HCT116 (cell line): Measurements from ENCODE around the gene MARS1. TPM values are rescaled to one million over a fixed set of nuclear protein-coding genes. Genes with fewer than 3 reads are reported as not detected.

Experiments used
- ATAC-seq: fragments of 200-7000 bp; cut with Tn5 transposase; 2 replicates; pipeline ENCODE4 v1.9.1; 2020; ENCODE audit warnings: mild to moderate bottlenecking, moderate library complexity
- BruUV-seq: library from RNA; stranded (reverse); fragments of 400-500 nt; replicated peaks from 2 replicates; lab custom pipeline; 2021; lab: Mats Ljungman, UMichigan
- CTCF ChIA-PET: fragments of 300-600 bp; sonication (Branson Sonifier 250); formaldehyde crosslinking; loops from one replicate; lab custom pipeline; 2021; ENCODE audit warnings: antibody characterized with exemption; lab: Charles Lee
- POLR2A ChIA-PET: fragments of 300-600, 350-600 bp; sonication (Branson Sonifier 250); formaldehyde crosslinking; loops from one replicate; lab custom pipeline; 2021; ENCODE audit warnings: antibody characterized with exemption; lab: Charles Lee
- RAD21 ChIA-PET, 2 experiments: fragments of 300-600 bp; sonication (Branson Sonifier 250); formaldehyde crosslinking; loops; one replicate each; lab custom pipeline; 2023; ENCODE audit warnings: low total read pairs in 2 of 2; ENCODE audit not compliant: uncharacterized antibody in 2 of 2, unreplicated experiment in 2 of 2, low non-redundant PET in 1 of 2; lab: Charles Lee
- DNase-seq: peaks from one replicate; pipeline ENCODE4 v3.0.0-alpha.2; 2010; ENCODE audit warnings: low read depth, low spot score
- H2AFZ ChIP-seq: fragments of 200-600 bp; shearing (Covaris generic), sonication (generic); 2 replicates; pipeline ENCODE4 v1.6.1; 2017; ENCODE audit warnings: low read depth, mixed run types, mixed read lengths, antibody characterized with exemption, low read length; ENCODE audit not compliant: poor library complexity, severe bottlenecking
- H3K27ac ChIP-seq: 2 replicates; pipeline ENCODE4 v1.5.1; 2012; ENCODE audit warnings: low read depth, low read length
- H3K27me3 ChIP-seq: fragments of 200-600 bp; sonication (generic); 2 replicates; pipeline ENCODE4 v1.6.1; 2016; ENCODE audit warnings: mixed run types, low read length, mixed read lengths; ENCODE audit not compliant: insufficient read depth
- H3K36me3 ChIP-seq, 2 experiments: fragments of 200-500 bp in 1 of 2; fragments of 200-600 bp in 1 of 2; sonication (Bioruptor generic) in 1 of 2; sonication (generic) in 1 of 2; 2 replicates each; pipeline versions ENCODE4 v1.5.1 to v1.6.1; 2014 to 2016; ENCODE audit warnings: low read length in 2 of 2, inconsistent platforms in 1 of 2, mixed read lengths in 1 of 2, mixed run types in 1 of 2; ENCODE audit not compliant: insufficient read depth in 2 of 2, control insufficient read depth in 1 of 2
- H3K4me1 ChIP-seq, 2 experiments: fragments of 200-600 bp in 1 of 2; sonication (generic) in 1 of 2; 2 replicates each; pipeline versions ENCODE4 v1.5.1 to v1.6.1; 2012 to 2017; ENCODE audit warnings: low read length in 2 of 2, inconsistent platforms in 1 of 2, mild to moderate bottlenecking in 1 of 2, mixed read lengths in 1 of 2, mixed run types in 1 of 2, moderate library complexity in 1 of 2; ENCODE audit not compliant: insufficient read depth in 2 of 2, control insufficient read depth in 1 of 2
- H3K4me2 ChIP-seq: fragments of 200-600 bp; sonication (generic); 2 replicates; pipeline ENCODE4 v1.6.1; 2017; ENCODE audit warnings: mixed run types, low read length, mixed read lengths
- H3K4me3 ChIP-seq, 2 experiments: fragments of 200-600 bp in 1 of 2; sonication (generic) in 1 of 2; replicated peaks in 1 of 2; 2 replicates each; pipeline ENCODE4 v1.5.1; 2011 to 2016; ENCODE audit warnings: low read length in 2 of 2, control low read depth in 1 of 2, low read depth in 1 of 2, mild to moderate bottlenecking in 1 of 2, mixed read lengths in 1 of 2, mixed run types in 1 of 2
- H3K79me2 ChIP-seq: fragments of 200-600 bp; sonication (generic); 2 replicates; pipeline ENCODE4 v1.6.1; 2017; ENCODE audit warnings: mild to moderate bottlenecking, mixed run types, low read length, moderate library complexity, mixed read lengths; ENCODE audit not compliant: insufficient read depth
- H3K9ac ChIP-seq: fragments of 200-600 bp; sonication (generic); 2 replicates; pipeline ENCODE4 v1.6.1; 2016; ENCODE audit warnings: low read length, mixed read lengths
- H3K9me2 ChIP-seq: fragments of 200-600 bp; sonication (generic), shearing (Covaris generic); 2 replicates; pipeline ENCODE4 v1.6.1; 2017; ENCODE audit warnings: mixed run types, mild to moderate bottlenecking, moderate library complexity; ENCODE audit not compliant: insufficient read depth
- H3K9me3 ChIP-seq, 2 experiments: fragments of 200-500 bp in 1 of 2; fragments of 200-600 bp in 1 of 2; sonication (Bioruptor generic) in 1 of 2; sonication (generic) in 1 of 2; 2 replicates each; pipeline ENCODE4 v1.6.1; 2014 to 2017; ENCODE audit warnings: low read length in 2 of 2, mixed read lengths in 2 of 2, inconsistent platforms in 1 of 2, low read depth in 1 of 2, mild to moderate bottlenecking in 1 of 2, mixed run types in 1 of 2, moderate library complexity in 1 of 2; ENCODE audit not compliant: control insufficient read depth in 1 of 2, insufficient read depth in 1 of 2
- H4K20me1 ChIP-seq: fragments of 200-600 bp; sonication (generic), shearing (Covaris generic); 2 replicates; pipeline ENCODE4 v1.6.1; 2017; ENCODE audit warnings: mixed run types, mild to moderate bottlenecking, moderate library complexity; ENCODE audit not compliant: insufficient read depth
- ATF3 ChIP-seq: IDR thresholded peaks from 2 replicates; pipeline ENCODE4 v1.6.1; 2012
- CBX3 ChIP-seq: IDR thresholded peaks from 2 replicates; pipeline ENCODE4 v1.6.1; 2012; ENCODE audit warnings: low read depth
- EGR1 ChIP-seq: IDR thresholded peaks from 2 replicates; pipeline ENCODE4 v1.6.1; 2012; ENCODE audit warnings: low read depth
- ELF1 ChIP-seq: IDR thresholded peaks from 2 replicates; pipeline ENCODE4 v1.6.1; 2012; ENCODE audit warnings: low read depth, borderline replicate concordance
- EZH2 ChIP-seq: fragments of 200-600 bp; sonication (generic); IDR thresholded peaks from 2 replicates; pipeline ENCODE4 v1.6.1; 2017; ENCODE audit warnings: antibody characterized with exemption, mixed run types
- EZH2phosphoT487 ChIP-seq: fragments of 200-600 bp; IDR thresholded peaks from 2 replicates; pipeline ENCODE4 v1.6.1; 2018; ENCODE audit warnings: antibody characterized with exemption, borderline replicate concordance
- POLR2A ChIP-seq: IDR thresholded peaks from 2 replicates; pipeline ENCODE4 v1.7.0; 2011; ENCODE audit warnings: borderline replicate concordance; ENCODE audit not compliant: insufficient read depth, insufficient read length; ENCODE audit errors: extremely low read depth
- POLR2AphosphoS5 ChIP-seq: IDR thresholded peaks from 2 replicates; pipeline ENCODE4 v1.6.1; 2011; ENCODE audit warnings: mild to moderate bottlenecking, low read depth, low read length, moderate library complexity
- SP1 ChIP-seq: IDR thresholded peaks from 2 replicates; pipeline ENCODE4 v1.6.1; 2012; ENCODE audit warnings: low read depth
- YY1 ChIP-seq: IDR thresholded peaks from 2 replicates; pipeline ENCODE4 v1.6.1; 2011; ENCODE audit warnings: low read length, low read depth, moderate library complexity, mild to moderate bottlenecking; ENCODE audit not compliant: insufficient replicate concordance; ENCODE audit errors: extremely low read depth
- intact Hi-C: fragments of 100-400 bp; cut with micrococcal nuclease; formaldehyde crosslinking; loops from 2 replicates; pipeline ENCODE4 v1.10.0; 2022
- total RNA-seq: library from RNA; stranded (reverse); gene quantifications from one replicate; pipeline ENCODE4 v1.2.1, GENCODE V29; 2021; ENCODE audit not compliant: unreplicated experiment

MARS1 gene
- total RNA-seq, 1 experiment from 2014 or later = 344 TPM

GRCh38 chr12:57549909-57550640, 62.2 kb downstream of the MARS1 start, which contains the start of gene KIF5A:
KIF5A (plus strand) TSS chr12:57550044; CDS start chr12:57550272, 228 bp downstream.
- POLR2A ChIA-PET = no interaction called here
- H3K9me2 ChIP-seq = no peaks in the 10 kb centered on the region
- TF ChIP-seq YY1 = peak; percentile 7
- TF ChIP-seq POLR2AphosphoS5 = peak; percentile 77
- TF ChIP-seq CBX3 = no peak
- TF ChIP-seq EGR1 = peak; percentile 47; the same call in 1 of the 2 replicates
- no peaks in the 10 kb centered on the region for H3K27me3 ChIP-seq
- intact Hi-C loops = no loop called here
- no peaks in the 10 kb centered on the region for H4K20me1 ChIP-seq
- peaks cover 0 to 3% of the 10 kb centered on the region in 2 experiments; a peak in 1 of 4 replicates for H3K36me3 ChIP-seq
- peak within 1 kb of the TSS; percentile 49; the same call in 1 of the 2 replicates for H3K27ac ChIP-seq
- no TSS peak for BruUV-seq
- no peaks in the 10 kb centered on the region for H3K9me3 ChIP-seq
- peaks cover 9 to 37% of the 10 kb centered on the region in 2 experiments for H3K4me1 ChIP-seq
- H3K4me3 ChIP-seq = peak within 1 kb of the TSS; percentile 57 to 78
- CTCF ChIA-PET = no interaction called here
- RAD21 ChIA-PET = no interaction called here
- peaks cover 19% of the 10 kb centered on the region for H3K79me2 ChIP-seq
- no peak for DNase-seq
- no peak within 1 kb of the TSS for H2AFZ ChIP-seq
- H3K9ac ChIP-seq = peak within 1 kb of the TSS; percentile 63
- peak; percentile 73 for ATAC-seq
- H3K4me2 ChIP-seq = peak within 1 kb of the TSS; percentile 91

GRCh38 chr12:57550641-57551549, 63.0 kb downstream of the MARS1 start:
- Histone ChIP-seq H3K9me2 (no peaks in the 10 kb centered on the region), H2AFZ (no peak overlapping the region), H3K36me3 (no peaks in the 10 kb centered on the region), H3K9me3 (no peaks in the 10 kb centered on the region), H3K27me3 (no peaks in the 10 kb centered on the region), H4K20me1 (no peaks in the 10 kb centered on the region), H3K79me2 (peaks cover 11% of the 10 kb centered on the region; the same call in 1 of the 2 replicates), H3K4me3 (peak overlapping the region; percentile 57 to 78), H3K4me1 (peaks cover 4 to 34% of the 10 kb centered on the region in 2 experiments), H3K4me2 (peak overlapping the region; percentile 91), H3K9ac (peak overlapping the region; percentile 63; the same call in 1 of the 2 replicates), H3K27ac (no peak overlapping the region; the same call in 1 of the 2 replicates)
- POLR2A ChIA-PET = no interaction called here
- CTCF ChIA-PET = no interaction called here
- TF ChIP-seq EZH2 (no peak), ATF3 (no peak), EZH2phosphoT487 (no peak), ELF1 (no peak), POLR2A (no peak), POLR2AphosphoS5 (no peak), YY1 (no peak), SP1 (no peak)
- ATAC-seq = no peak
- TSS peak; percentile 47 for BruUV-seq
- RAD21 ChIA-PET = no interaction called here
- DNase-seq = no peak
- intact Hi-C loops = no loop called here
